GM12873 (cell line): ENCODE data around the gene CMIP.

Experiments
- CTCF ChIP-seq: IDR thresholded peaks from 2 replicates; pipeline ENCODE4 v1.5.1; 2012; ENCODE audit warnings: low read depth, mild to moderate bottlenecking, moderate library complexity, low read length, control low read depth; ENCODE audit not compliant: insufficient read depth; ENCODE audit errors: missing control alignments

Gene CMIP

GRCh38 chr16:81649561-81650184, 205.1 kb downstream of the CMIP start:
- no peak for TF ChIP-seq CTCF

- TF ChIP-seq CTCF: no peak
These were observed 205.7 kb downstream of the CMIP start for GRCh38 chr16:81650281-81650680.

GRCh38 chr16:81650982-81651562, 206.5 kb downstream of the CMIP start:
- TF ChIP-seq CTCF: no peak

GRCh38 chr16:81651758-81652718, 207.4 kb downstream of the CMIP start:
- no peak for TF ChIP-seq CTCF

- no peak for TF ChIP-seq CTCF
These were observed 208.3 kb downstream of the CMIP start for GRCh38 chr16:81652798-81653505.

- TF ChIP-seq CTCF: no peak
These were observed 209.7 kb downstream of the CMIP start for GRCh38 chr16:81654346-81654745.
